ENCODE measurements around the gene NLGN1.
"Not testable (repeated sequence)": the region's sequence is repeated elsewhere in the genome, so short reads cannot be mapped to it uniquely, and the experiment has no call there.

Gene NLGN1

GRCh38 chr3:173510565-173510964 lies 113.0 kb downstream of the NLGN1 start:
- no peak overlapping the region for H3K4me3 ChIP-seq (ENCODE audit: low read depth, low read length)
- DNase-seq (ENCODE audit: low read depth) = no peak
- no peak for TF ChIP-seq CTCF (IDR thresholded peaks at IDR 0.05; ENCODE audit: insufficient read depth, low read depth, low read length, missing control alignments)

- no peak overlapping the region for H3K4me3 ChIP-seq (ENCODE audit: low read depth, low read length)
- no peak for TF ChIP-seq CTCF (IDR thresholded peaks at IDR 0.05; ENCODE audit: insufficient read depth, low read depth, low read length, missing control alignments)
- peak; percentile 8 for DNase-seq (ENCODE audit: low read depth)
Measured at GRCh38 chr3:173513123-173513522, 115.6 kb downstream of the NLGN1 start.

- DNase-seq (ENCODE audit: low read depth) = peak; percentile 57
- no peak overlapping the region for H3K4me3 ChIP-seq (ENCODE audit: low read depth, low read length)
- peak; percentile 63 for TF ChIP-seq CTCF (IDR thresholded peaks at IDR 0.05; ENCODE audit: insufficient read depth, low read depth, low read length, missing control alignments)
Measured at GRCh38 chr3:173529062-173529711, 131.6 kb downstream of the NLGN1 start.

- no peak overlapping the region for H3K4me3 ChIP-seq (ENCODE audit: low read depth, low read length)
- TF ChIP-seq CTCF (IDR thresholded peaks at IDR 0.05; ENCODE audit: insufficient read depth, low read depth, low read length, missing control alignments) = no peak
- no peak for DNase-seq (ENCODE audit: low read depth)
Measured at GRCh38 chr3:173531602-173532001, 134.1 kb downstream of the NLGN1 start.

- DNase-seq (ENCODE audit: low read depth) = peak; percentile 9
- H3K4me3 ChIP-seq (ENCODE audit: low read depth, low read length) = no peak overlapping the region
- TF ChIP-seq CTCF (IDR thresholded peaks at IDR 0.05; ENCODE audit: insufficient read depth, low read depth, low read length, missing control alignments) = peak; percentile 5
Measured at GRCh38 chr3:173538410-173538809, 140.9 kb downstream of the NLGN1 start.

GRCh38 chr3:173545590-173545989 lies 148.0 kb downstream of the NLGN1 start:
- DNase-seq (ENCODE audit: low read depth); H3K4me3 ChIP-seq (ENCODE audit: low read depth, low read length): not testable (repeated sequence)

GRCh38 chr3:173547070-173547469 lies 149.5 kb downstream of the NLGN1 start:
- no peak for TF ChIP-seq CTCF (IDR thresholded peaks at IDR 0.05; ENCODE audit: insufficient read depth, low read depth, low read length, missing control alignments)
- no peak for DNase-seq (ENCODE audit: low read depth)
- H3K4me3 ChIP-seq (ENCODE audit: low read depth, low read length) = no peak overlapping the region

Measured in GM12865 (cell line).